ENCODE data around the gene RASAL3.

DNA sequence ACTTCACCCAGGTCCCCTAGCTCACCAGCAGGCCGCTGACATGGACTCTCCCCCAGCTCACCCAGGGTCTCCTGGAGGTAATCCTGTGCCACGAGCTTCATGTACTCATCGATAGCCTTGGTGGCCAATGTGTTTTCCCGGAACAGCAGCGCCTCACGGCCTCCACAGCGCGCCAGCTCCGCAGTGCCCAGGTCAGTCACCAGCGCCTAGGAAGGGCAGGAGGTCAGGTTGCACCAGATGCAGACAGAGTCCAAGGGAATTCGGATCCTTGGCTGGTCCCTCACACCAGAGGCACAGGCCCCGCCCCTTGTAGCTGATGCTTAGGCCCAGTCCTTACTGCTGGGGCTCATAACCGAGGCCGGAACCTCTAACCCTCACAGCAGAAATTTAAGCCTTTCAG lies 7.9 kb downstream of the RASAL3 start:
- TF ChIP-seq CTCF (IDR thresholded peaks at IDR 0.05): no peak
- TF ChIP-seq MAZ (IDR thresholded peaks at IDR 0.05; ENCODE audit: borderline replicate concordance, low read depth, low read length): no peak
- TF ChIP-seq NPAS2 (CRISPR knock-in tag; IDR thresholded peaks at IDR 0.05; ENCODE audit: borderline replicate concordance): no peak
- TF ChIP-seq CHD4 (IDR thresholded peaks at IDR 0.05; ENCODE audit: borderline replicate concordance): no peak
- no peak for TF ChIP-seq MYC (IDR thresholded peaks at IDR 0.05; ENCODE audit: borderline replicate concordance, low read length)
- TF ChIP-seq, protein P1, sequence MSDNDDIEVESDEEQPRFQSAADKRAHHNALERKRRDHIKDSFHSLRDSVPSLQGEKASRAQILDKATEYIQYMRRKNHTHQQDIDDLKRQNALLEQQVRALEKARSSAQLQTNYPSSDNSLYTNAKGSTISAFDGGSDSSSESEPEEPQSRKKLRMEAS (IDR thresholded peaks at IDR 0.05): no peak
- TF ChIP-seq RARB (CRISPR knock-in tag; IDR thresholded peaks at IDR 0.05): no peak
- TF ChIP-seq SMC3 (IDR thresholded peaks at IDR 0.05): no peak
- TF ChIP-seq POLR2A (IDR thresholded peaks at IDR 0.05; ENCODE audit: low read length): no peak
- no peak for TF ChIP-seq CEBPB (IDR thresholded peaks at IDR 0.05)
- TF ChIP-seq MAFK (IDR thresholded peaks at IDR 0.05; ENCODE audit: partially characterized antibody): no peak
- TF ChIP-seq RNF2 (IDR thresholded peaks at IDR 0.05; ENCODE audit: borderline replicate concordance, low read depth): no peak
- no peak for TF ChIP-seq HOXA7 (CRISPR knock-in tag; IDR thresholded peaks at IDR 0.05)
